ENCODE data around the gene LDHD. TPM values are rescaled to one million over a fixed set of nuclear protein-coding genes. Genes with fewer than 3 reads are reported as not detected.

LDHD gene
- total and polyA plus RNA-seq, 2 donors from 2014 or later, result 14.7 to 73.3 TPM

DNA sequence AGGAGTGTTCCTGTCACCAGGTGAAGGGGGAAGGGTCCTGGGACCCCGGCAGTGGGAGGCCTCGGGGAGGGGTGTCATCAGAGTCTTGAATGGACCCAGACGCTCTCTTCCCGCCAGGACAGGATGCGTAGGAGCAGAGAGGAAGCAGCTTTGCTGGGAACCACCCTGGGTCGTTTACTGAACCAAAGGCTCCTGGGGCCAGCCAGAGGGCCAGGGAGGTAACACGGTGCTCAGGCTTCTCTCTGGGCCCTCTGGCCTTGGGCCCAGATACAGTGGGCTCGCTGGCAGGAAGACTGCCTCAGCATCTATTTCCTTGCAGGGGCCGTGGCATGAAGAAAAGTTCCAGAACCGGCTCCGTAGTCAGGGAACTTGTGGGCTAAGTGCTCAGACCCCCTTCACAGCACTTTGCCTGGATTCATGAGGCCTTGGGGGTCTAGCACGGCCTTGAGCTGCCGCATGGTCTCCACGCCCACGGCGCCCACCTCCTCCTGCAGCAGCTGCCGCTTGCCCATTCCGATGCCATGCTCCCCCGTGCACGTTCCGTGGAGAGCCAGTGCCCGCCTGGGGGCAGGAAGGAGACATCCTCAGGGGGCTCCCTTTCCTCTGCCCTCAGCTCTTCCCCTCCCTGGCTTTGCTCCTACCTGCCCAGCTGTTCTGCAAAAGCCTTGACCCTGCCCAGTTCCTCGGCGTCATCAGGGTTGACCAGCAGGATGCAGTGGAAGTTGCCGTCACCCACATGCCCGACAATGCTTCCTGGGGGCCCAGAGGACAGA, 4.4 kb downstream of the LDHD start:
- TF ChIP-seq, protein P1, sequence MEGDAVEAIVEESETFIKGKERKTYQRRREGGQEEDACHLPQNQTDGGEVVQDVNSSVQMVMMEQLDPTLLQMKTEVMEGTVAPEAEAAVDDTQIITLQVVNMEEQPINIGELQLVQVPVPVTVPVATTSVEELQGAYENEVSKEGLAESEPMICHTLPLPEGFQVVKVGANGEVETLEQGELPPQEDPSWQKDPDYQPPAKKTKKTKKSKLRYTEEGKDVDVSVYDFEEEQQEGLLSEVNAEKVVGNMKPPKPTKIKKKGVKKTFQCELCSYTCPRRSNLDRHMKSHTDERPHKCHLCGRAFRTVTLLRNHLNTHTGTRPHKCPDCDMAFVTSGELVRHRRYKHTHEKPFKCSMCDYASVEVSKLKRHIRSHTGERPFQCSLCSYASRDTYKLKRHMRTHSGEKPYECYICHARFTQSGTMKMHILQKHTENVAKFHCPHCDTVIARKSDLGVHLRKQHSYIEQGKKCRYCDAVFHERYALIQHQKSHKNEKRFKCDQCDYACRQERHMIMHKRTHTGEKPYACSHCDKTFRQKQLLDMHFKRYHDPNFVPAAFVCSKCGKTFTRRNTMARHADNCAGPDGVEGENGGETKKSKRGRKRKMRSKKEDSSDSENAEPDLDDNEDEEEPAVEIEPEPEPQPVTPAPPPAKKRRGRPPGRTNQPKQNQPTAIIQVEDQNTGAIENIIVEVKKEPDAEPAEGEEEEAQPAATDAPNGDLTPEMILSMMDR (IDR thresholded peaks at IDR 0.05; ENCODE audit: borderline replicate concordance, extremely low read depth, insufficient read depth), result no peak
- DNase-seq, result peak in 1 of 5 donors; percentile 75
- intact Hi-C loops (cut with DNase I), result loop anchor here (5.0 kb wide), 1 partner anchor 115 kb away; the partner anchor contains the start of gene ZNRF1
- H3K9me3 ChIP-seq (ENCODE audit: control insufficient read depth in 2 of 3, insufficient read depth in 1 of 3, low read length in 3 of 3), result no peaks in the 10 kb centered on the region
- peak overlapping the region in 1 of 2 donors; percentile 34 for H3K27ac ChIP-seq (ENCODE audit: low read depth in 2 of 2, low read length in 2 of 2)
- H3K9ac ChIP-seq (ENCODE audit: low read length in 3 of 3), result no peak overlapping the region
- no peaks in the 10 kb centered on the region for H3K36me3 ChIP-seq (ENCODE audit: control insufficient read depth in 2 of 3, insufficient read depth in 3 of 3, low read length in 3 of 3)
- FAIRE-seq, result no peak
- H3K4me1 ChIP-seq (ENCODE audit: control insufficient read depth in 2 of 3, insufficient read depth in 2 of 3, low read depth in 1 of 3, low read length in 3 of 3), result peaks cover 0 to 36% (median 32%) of the 10 kb centered on the region in 3 donors
- no peak overlapping the region for H3K4me3 ChIP-seq (ENCODE audit: low read length in 3 of 3)
- H3K27me3 ChIP-seq (ENCODE audit: control insufficient read depth, insufficient read depth, low read length), result no peaks in the 10 kb centered on the region

DNA sequence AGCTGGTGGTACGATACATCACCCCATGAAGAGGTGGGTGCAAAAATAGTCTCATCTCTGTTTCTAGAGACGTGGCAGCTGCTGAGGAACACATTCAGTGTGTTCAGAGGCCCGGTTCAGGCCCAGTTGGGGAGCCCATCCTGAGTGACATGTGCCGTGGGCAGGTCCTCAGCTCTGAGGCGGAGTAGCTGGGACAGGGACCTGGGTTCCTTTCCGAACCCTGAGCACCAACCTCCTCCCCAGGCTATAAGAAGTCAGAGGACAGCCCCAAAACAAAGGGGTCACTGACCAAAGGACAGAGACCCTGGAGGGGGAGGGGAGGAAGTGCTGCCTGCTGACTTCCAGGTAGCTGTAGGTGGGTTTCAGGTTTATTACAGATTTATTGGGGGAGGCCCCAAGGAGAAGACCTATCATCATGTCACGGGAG, 5.1 kb downstream of the LDHD start:
- peaks cover 0 to 40% (median 32%) of the 10 kb centered on the region in 3 donors for H3K4me1 ChIP-seq (ENCODE audit: control insufficient read depth in 2 of 3, insufficient read depth in 2 of 3, low read depth in 1 of 3, low read length in 3 of 3)
- peak overlapping the region in 1 of 3 donors; percentile 22 for H3K9ac ChIP-seq (ENCODE audit: low read length in 3 of 3)
- no peaks in the 10 kb centered on the region for H3K36me3 ChIP-seq (ENCODE audit: control insufficient read depth in 2 of 3, insufficient read depth in 3 of 3, low read length in 3 of 3)
- FAIRE-seq (no peak), DNase-seq (no peak)
- H3K27me3 ChIP-seq (ENCODE audit: control insufficient read depth, insufficient read depth, low read length), result no peaks in the 10 kb centered on the region
- TF ChIP-seq, protein P1 (IDR thresholded peaks at IDR 0.05; ENCODE audit: borderline replicate concordance, extremely low read depth, insufficient read depth), result no peak
- no peak overlapping the region for H3K4me3 ChIP-seq (ENCODE audit: low read length in 3 of 3)
- H3K27ac ChIP-seq (ENCODE audit: low read depth in 2 of 2, low read length in 2 of 2), result peak overlapping the region in 1 of 2 donors; percentile 34
- intact Hi-C loops (cut with DNase I), result loop anchor here (5.0 kb wide), 1 partner anchor 114 kb away; the partner anchor contains the start of gene ZNRF1
- no peaks in the 10 kb centered on the region for H3K9me3 ChIP-seq (ENCODE audit: control insufficient read depth in 2 of 3, insufficient read depth in 1 of 3, low read length in 3 of 3)

DNA sequence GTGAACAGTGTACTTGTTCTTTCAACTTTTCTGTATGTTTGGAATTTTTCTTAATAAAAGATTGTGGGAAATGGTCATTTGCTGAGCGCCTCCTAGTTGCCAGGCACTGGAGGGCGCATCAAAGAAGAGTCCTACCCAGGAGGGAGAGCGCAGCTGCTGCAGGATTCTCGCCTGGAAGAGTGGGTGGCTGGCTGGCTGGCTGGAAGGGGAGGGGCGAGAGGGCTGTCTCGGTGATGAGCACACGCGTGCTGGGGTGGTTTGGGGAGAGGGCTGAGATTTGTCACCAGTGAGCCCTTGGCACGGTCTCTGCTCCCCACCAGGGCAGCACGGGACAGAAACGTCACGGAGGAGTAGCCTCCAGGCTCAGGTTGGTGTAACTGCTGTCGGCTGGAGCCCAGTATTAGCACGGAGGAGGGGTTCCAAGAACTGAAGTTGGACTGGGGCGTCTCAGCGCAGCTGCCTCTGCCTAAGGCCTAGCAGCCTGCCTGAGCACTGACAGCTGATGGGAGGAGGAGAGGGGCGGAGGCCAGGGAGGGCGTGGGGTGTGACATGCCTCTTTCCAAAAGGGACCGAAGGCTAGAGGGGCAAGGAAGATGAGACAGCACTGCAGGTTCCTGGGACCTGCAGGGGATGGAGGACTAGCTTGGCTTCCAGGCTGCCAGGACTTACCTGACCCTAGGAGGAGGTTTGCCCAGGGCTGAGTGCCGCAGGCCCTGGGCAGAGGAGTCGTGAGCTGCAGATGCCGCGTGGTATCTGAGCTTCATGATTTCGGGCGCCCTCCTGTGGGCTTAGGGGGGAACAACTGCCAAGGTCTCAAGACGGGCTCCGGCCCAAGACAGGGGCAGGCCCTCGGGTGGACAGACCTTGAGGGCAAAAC, 5.7 kb downstream of the LDHD start:
- intact Hi-C loops (cut with DNase I), result loop anchor here (5.0 kb wide), 1 partner anchor 114 kb away; the partner anchor contains the start of gene ZNRF1
- H3K9me3 ChIP-seq (ENCODE audit: control insufficient read depth in 2 of 3, insufficient read depth in 1 of 3, low read length in 3 of 3), result no peaks in the 10 kb centered on the region
- H3K9ac ChIP-seq (ENCODE audit: low read length in 3 of 3), result peak overlapping the region in 2 of 3 donors; percentile 27 to 43
- TF ChIP-seq, protein P1 (IDR thresholded peaks at IDR 0.05; ENCODE audit: borderline replicate concordance, extremely low read depth, insufficient read depth), result peak; percentile 88
- no peaks in the 10 kb centered on the region for H3K36me3 ChIP-seq (ENCODE audit: control insufficient read depth in 2 of 3, insufficient read depth in 3 of 3, low read length in 3 of 3)
- FAIRE-seq, result no peak
- peak overlapping the region in 1 of 3 donors; percentile 11 for H3K4me3 ChIP-seq (ENCODE audit: low read length in 3 of 3)
- peak overlapping the region; percentile 86 to 93 for H3K27ac ChIP-seq (ENCODE audit: low read depth in 2 of 2, low read length in 2 of 2)
- H3K27me3 ChIP-seq (ENCODE audit: control insufficient read depth, insufficient read depth, low read length), result no peaks in the 10 kb centered on the region
- peaks cover 0 to 40% (median 34%) of the 10 kb centered on the region in 3 donors for H3K4me1 ChIP-seq (ENCODE audit: control insufficient read depth in 2 of 3, insufficient read depth in 2 of 3, low read depth in 1 of 3, low read length in 3 of 3)
- DNase-seq, result peak; percentile 89 to 97 (median 93)
